Measurements from ENCODE around the gene CDK2AP2. TPM values are rescaled to one million over a fixed set of nuclear protein-coding genes. Genes with fewer than 3 reads are reported as not detected.
A peak's percentile ranks its signal among the peaks of the same experiment; 100 is the strongest.

CDK2AP2 gene
- total and polyA plus RNA-seq, 9 of the 15 experiments (the other 6 are each of a cell fraction or from before 2014, with no cell fraction given), result 4.4 to 47.4 (median 21.7) TPM

DNA sequence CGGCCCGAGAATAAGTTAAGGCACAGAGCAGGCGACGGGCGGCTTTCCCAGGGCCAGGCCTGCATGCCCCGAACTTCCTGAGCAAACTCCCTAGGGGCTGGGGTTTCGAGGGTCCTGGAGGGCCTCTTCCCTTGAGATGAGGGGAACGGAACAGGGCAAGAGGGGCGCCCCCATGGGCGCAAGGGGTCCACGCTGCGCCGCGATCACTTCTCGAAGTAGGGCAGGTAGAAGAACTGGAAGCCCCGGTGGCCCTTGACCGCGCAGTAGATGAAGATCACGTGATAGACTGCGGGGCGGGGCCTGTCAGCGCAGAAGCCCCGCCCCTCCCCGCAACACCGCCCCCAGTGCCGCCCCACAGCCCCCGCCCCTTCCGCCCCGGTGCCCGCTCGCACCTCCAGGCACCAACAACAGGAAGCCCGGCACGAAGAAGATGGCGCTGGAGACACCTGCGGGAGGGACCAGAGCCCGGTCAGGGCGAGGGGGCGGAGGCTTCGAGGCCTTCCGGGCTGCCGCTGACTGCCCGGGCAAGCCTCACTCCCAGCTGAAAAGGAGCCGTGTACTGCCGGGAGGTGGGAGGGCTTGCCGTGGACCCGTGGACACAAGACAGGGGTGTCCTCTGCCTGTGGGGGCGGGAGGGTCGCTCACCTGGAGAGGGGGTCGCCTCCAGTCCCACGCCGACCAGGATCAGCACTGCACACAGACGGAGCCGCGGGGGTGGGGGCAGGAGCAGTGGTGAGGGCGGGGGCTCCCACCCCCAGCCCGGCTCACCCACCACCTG, 43.4 kb downstream of the CDK2AP2 start (continued):
- TF ChIP-seq POLR2B (IDR thresholded peaks at IDR 0.05; ENCODE audit: low read depth, partially characterized antibody) (peak; percentile 39), POLR2AphosphoS5 (IDR thresholded peaks at IDR 0.05; ENCODE audit: control insufficient read depth, insufficient read depth, low read depth, low read length) (peak; percentile 79), NFRKB (IDR thresholded peaks at IDR 0.05; ENCODE audit: low read depth) (peak; percentile 56; the same call in 1 of the 2 replicates), SIN3A (IDR thresholded peaks at IDR 0.05; ENCODE audit: borderline replicate concordance in 2 of 2, control insufficient read depth in 1 of 2, low read depth in 2 of 2, low read length in 2 of 2) (0 out of 4 replicates have a peak, but pooled peaks of 1 of the 2 experiments have one; percentile 5), TEAD4 (IDR thresholded peaks at IDR 0.05; ENCODE audit: low read length) (no peak), TEAD4 (CRISPR knock-in tag; IDR thresholded peaks at IDR 0.05; ENCODE audit: borderline replicate concordance) (no peak), TCF7 (IDR thresholded peaks at IDR 0.05; ENCODE audit: borderline replicate concordance) (no peak), FOS (IDR thresholded peaks at IDR 0.05; ENCODE audit: extremely low read depth, insufficient read length) (no peak), HDAC1 (IDR thresholded peaks at IDR 0.05) (peak in 1 of 2 experiments; percentile 36; a peak in 1 of 4 replicates), MYNN (IDR thresholded peaks at IDR 0.05) (0 out of 2 replicates have a peak, but pooled peaks have one; percentile 51), MYNN (CRISPR knock-in tag; IDR thresholded peaks at IDR 0.05) (no peak), ZNF217 (CRISPR knock-in tag; IDR thresholded peaks at IDR 0.05) (no peak)
- TF ChIP-seq, protein P1, sequence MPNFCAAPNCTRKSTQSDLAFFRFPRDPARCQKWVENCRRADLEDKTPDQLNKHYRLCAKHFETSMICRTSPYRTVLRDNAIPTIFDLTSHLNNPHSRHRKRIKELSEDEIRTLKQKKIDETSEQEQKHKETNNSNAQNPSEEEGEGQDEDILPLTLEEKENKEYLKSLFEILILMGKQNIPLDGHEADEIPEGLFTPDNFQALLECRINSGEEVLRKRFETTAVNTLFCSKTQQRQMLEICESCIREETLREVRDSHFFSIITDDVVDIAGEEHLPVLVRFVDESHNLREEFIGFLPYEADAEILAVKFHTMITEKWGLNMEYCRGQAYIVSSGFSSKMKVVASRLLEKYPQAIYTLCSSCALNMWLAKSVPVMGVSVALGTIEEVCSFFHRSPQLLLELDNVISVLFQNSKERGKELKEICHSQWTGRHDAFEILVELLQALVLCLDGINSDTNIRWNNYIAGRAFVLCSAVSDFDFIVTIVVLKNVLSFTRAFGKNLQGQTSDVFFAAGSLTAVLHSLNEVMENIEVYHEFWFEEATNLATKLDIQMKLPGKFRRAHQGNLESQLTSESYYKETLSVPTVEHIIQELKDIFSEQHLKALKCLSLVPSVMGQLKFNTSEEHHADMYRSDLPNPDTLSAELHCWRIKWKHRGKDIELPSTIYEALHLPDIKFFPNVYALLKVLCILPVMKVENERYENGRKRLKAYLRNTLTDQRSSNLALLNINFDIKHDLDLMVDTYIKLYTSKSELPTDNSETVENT (CRISPR knock-in tag; IDR thresholded peaks at IDR 0.05), result peak; percentile 58; the same call in 1 of the 2 replicates
- TF ChIP-seq, protein P2, sequence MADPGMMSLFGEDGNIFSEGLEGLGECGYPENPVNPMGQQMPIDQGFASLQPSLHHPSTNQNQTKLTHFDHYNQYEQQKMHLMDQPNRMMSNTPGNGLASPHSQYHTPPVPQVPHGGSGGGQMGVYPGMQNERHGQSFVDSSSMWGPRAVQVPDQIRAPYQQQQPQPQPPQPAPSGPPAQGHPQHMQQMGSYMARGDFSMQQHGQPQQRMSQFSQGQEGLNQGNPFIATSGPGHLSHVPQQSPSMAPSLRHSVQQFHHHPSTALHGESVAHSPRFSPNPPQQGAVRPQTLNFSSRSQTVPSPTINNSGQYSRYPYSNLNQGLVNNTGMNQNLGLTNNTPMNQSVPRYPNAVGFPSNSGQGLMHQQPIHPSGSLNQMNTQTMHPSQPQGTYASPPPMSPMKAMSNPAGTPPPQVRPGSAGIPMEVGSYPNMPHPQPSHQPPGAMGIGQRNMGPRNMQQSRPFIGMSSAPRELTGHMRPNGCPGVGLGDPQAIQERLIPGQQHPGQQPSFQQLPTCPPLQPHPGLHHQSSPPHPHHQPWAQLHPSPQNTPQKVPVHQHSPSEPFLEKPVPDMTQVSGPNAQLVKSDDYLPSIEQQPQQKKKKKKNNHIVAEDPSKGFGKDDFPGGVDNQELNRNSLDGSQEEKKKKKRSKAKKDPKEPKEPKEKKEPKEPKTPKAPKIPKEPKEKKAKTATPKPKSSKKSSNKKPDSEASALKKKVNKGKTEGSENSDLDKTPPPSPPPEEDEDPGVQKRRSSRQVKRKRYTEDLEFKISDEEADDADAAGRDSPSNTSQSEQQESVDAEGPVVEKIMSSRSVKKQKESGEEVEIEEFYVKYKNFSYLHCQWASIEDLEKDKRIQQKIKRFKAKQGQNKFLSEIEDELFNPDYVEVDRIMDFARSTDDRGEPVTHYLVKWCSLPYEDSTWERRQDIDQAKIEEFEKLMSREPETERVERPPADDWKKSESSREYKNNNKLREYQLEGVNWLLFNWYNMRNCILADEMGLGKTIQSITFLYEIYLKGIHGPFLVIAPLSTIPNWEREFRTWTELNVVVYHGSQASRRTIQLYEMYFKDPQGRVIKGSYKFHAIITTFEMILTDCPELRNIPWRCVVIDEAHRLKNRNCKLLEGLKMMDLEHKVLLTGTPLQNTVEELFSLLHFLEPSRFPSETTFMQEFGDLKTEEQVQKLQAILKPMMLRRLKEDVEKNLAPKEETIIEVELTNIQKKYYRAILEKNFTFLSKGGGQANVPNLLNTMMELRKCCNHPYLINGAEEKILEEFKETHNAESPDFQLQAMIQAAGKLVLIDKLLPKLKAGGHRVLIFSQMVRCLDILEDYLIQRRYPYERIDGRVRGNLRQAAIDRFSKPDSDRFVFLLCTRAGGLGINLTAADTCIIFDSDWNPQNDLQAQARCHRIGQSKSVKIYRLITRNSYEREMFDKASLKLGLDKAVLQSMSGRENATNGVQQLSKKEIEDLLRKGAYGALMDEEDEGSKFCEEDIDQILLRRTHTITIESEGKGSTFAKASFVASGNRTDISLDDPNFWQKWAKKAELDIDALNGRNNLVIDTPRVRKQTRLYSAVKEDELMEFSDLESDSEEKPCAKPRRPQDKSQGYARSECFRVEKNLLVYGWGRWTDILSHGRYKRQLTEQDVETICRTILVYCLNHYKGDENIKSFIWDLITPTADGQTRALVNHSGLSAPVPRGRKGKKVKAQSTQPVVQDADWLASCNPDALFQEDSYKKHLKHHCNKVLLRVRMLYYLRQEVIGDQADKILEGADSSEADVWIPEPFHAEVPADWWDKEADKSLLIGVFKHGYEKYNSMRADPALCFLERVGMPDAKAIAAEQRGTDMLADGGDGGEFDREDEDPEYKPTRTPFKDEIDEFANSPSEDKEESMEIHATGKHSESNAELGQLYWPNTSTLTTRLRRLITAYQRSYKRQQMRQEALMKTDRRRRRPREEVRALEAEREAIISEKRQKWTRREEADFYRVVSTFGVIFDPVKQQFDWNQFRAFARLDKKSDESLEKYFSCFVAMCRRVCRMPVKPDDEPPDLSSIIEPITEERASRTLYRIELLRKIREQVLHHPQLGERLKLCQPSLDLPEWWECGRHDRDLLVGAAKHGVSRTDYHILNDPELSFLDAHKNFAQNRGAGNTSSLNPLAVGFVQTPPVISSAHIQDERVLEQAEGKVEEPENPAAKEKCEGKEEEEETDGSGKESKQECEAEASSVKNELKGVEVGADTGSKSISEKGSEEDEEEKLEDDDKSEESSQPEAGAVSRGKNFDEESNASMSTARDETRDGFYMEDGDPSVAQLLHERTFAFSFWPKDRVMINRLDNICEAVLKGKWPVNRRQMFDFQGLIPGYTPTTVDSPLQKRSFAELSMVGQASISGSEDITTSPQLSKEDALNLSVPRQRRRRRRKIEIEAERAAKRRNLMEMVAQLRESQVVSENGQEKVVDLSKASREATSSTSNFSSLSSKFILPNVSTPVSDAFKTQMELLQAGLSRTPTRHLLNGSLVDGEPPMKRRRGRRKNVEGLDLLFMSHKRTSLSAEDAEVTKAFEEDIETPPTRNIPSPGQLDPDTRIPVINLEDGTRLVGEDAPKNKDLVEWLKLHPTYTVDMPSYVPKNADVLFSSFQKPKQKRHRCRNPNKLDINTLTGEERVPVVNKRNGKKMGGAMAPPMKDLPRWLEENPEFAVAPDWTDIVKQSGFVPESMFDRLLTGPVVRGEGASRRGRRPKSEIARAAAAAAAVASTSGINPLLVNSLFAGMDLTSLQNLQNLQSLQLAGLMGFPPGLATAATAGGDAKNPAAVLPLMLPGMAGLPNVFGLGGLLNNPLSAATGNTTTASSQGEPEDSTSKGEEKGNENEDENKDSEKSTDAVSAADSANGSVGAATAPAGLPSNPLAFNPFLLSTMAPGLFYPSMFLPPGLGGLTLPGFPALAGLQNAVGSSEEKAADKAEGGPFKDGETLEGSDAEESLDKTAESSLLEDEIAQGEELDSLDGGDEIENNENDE (IDR thresholded peaks at IDR 0.05; ENCODE audit: low read depth, low read length), result no peak
